Measurements from ENCODE around the gene TUNAR. TPM values are rescaled to one million over a fixed set of nuclear protein-coding genes. Genes with fewer than 3 reads are reported as not detected.

TUNAR gene
- total RNA-seq, 4 donors from 2014 or later, result 0.10 TPM; not detected in 3

DNA sequence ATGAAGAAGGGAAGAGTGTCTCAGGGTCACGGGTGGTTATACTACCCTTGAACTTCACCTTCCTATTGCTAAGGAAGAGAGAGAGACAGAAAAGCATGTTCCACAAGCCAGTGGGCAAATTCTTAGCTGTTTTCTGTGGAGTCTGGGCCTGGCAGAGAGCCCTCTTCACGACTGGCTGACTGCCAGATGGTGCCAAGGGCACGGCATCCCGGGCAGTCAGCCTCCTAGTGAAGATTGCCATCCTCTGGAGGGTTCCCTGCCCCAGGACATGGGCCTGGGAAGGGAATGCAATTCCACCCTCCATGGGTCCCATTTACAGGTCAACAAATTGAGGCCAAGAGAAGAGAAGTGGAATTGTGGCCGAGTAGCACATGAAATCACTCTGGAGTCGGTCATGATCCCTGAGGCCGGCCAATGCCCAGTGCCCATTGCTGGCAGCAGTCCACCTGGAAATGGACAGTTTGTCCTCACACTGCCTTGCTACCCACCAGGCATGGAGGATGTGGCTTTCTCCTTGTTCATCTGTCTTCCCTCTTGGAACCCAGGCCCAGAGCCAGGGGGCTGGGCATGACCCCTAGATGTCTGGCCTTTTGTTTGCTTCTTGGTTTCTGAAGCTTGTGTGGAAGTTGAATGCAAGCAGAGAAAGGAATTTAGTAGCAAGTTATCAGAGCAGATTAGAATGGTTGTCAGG, 9.9 kb downstream of the TUNAR start:
- intact Hi-C loops (cut with DNase I; ENCODE audit: low total_unique reads), result no loop called here
- 59 to 67% methylated on average over 7 of the region's 7 CpGs for WGBS, 2 donors

DNA sequence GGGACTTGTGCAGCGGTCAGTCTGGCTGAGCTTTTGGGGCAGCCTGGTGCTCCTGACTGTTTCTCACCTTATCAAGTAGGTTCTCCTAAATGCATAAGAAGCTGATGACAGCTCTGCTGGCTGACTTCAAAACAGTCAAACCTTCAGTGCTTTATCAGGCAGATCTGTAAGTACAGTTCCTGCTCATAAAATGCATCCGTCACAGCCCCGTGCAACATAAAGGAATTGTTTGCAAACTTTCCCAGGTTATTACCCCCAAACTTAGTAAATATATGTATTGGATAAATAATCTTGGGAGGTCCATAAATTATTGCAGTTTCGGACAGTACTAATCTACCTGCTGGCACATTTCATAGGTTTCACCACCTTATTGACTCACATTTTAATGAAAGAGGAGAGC, 10.7 kb downstream of the TUNAR start:
- 76 to 81% methylated on average over 4 of the region's 4 CpGs for WGBS, 2 donors
- TF ChIP-seq, protein P1, sequence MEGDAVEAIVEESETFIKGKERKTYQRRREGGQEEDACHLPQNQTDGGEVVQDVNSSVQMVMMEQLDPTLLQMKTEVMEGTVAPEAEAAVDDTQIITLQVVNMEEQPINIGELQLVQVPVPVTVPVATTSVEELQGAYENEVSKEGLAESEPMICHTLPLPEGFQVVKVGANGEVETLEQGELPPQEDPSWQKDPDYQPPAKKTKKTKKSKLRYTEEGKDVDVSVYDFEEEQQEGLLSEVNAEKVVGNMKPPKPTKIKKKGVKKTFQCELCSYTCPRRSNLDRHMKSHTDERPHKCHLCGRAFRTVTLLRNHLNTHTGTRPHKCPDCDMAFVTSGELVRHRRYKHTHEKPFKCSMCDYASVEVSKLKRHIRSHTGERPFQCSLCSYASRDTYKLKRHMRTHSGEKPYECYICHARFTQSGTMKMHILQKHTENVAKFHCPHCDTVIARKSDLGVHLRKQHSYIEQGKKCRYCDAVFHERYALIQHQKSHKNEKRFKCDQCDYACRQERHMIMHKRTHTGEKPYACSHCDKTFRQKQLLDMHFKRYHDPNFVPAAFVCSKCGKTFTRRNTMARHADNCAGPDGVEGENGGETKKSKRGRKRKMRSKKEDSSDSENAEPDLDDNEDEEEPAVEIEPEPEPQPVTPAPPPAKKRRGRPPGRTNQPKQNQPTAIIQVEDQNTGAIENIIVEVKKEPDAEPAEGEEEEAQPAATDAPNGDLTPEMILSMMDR (IDR thresholded peaks at IDR 0.05), result no peak
- TF ChIP-seq POLR2A (IDR thresholded peaks at IDR 0.05), result no peak
- no peak overlapping the region for H3K4me3 ChIP-seq (ENCODE audit: low read depth, poor library complexity, severe bottlenecking)
- intact Hi-C loops (cut with DNase I; ENCODE audit: low total_unique reads), result no loop called here
- DNase-seq (ENCODE audit: low spot score in 2 of 2), result no peak

More for the DNA sequence above, 9.9 kb downstream of the TUNAR start:
- TF ChIP-seq, protein P1 (IDR thresholded peaks at IDR 0.05), result no peak
- TF ChIP-seq POLR2A (IDR thresholded peaks at IDR 0.05), result no peak
- no peak for DNase-seq (ENCODE audit: low spot score in 2 of 2)
- no peak overlapping the region for H3K4me3 ChIP-seq (ENCODE audit: low read depth, poor library complexity, severe bottlenecking)

DNA sequence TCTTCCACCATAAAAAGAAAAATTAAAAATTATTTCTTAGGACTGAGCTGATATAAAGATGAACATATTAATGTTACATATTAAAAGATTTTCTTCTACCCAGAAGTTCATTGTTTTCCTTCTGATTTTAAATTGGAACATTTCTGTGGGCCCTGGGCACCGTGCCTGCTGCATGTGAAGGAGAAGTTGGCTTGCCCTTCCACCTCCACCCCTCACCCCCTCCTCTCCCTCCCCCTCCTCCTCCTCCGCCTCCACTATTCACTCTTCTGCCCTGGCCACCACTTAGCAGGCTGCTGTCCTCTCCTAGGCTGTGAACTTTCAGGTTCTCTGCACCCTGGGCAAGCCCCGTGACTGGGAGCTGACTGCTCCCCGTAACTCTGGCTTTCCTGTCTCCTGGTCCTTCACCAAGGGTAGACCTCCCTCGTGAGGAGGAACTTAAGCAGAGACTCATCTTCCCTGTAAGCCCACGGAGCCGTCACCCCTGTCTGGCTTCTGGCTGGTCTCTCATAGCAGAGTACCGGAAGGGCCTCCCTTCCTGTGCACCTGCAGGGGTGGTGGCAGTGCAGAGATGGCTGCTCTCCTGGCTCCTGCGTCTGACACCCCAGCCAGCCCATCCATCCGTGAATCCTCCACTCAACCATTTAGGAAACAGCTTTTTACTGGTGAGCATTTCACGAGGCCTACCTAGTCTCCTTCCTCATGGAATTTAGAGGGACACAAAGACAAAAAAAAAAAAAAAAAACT, 12.8 kb downstream of the TUNAR start:
- H3K4me3 ChIP-seq (ENCODE audit: low read depth, poor library complexity, severe bottlenecking), result no peak overlapping the region
- DNase-seq (ENCODE audit: low spot score in 2 of 2), result no peak
- intact Hi-C loops (cut with DNase I; ENCODE audit: low total_unique reads), result no loop called here
- TF ChIP-seq, protein P1 (IDR thresholded peaks at IDR 0.05), result no peak
- no peak for TF ChIP-seq POLR2A (IDR thresholded peaks at IDR 0.05)
- WGBS, 2 donors, result 64 to 67% methylated on average over 11 of the region's 11 CpGs

DNA sequence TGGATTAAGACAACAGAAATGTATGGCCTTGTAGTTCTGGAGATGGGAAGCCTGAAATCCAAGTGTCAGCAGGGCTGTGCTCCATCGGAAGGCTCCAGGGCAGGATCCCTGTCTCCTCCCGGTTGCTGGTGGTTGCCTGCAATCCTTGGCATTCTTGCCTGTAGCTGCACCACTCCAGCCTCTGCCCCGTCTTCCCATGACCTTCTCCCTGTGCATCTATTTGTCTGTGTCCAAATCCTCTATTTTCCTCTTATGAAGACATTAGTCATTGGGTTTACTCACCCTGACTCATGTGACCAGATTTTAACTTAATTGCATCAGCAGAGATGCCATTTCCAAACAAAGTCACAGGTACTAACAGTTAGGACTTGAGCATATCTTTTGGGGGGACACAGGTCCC, 15.1 kb downstream of the TUNAR start:
- DNase-seq (ENCODE audit: low spot score in 2 of 2), result no peak
- TF ChIP-seq, protein P1 (IDR thresholded peaks at IDR 0.05), result no peak
- TF ChIP-seq POLR2A (IDR thresholded peaks at IDR 0.05), result no peak
- H3K4me3 ChIP-seq (ENCODE audit: low read depth, poor library complexity, severe bottlenecking), result no peak overlapping the region
- 51 to 63% methylated on average over 3 of the region's 3 CpGs for WGBS, 2 donors
- intact Hi-C loops (cut with DNase I; ENCODE audit: low total_unique reads), result no loop called here

DNA sequence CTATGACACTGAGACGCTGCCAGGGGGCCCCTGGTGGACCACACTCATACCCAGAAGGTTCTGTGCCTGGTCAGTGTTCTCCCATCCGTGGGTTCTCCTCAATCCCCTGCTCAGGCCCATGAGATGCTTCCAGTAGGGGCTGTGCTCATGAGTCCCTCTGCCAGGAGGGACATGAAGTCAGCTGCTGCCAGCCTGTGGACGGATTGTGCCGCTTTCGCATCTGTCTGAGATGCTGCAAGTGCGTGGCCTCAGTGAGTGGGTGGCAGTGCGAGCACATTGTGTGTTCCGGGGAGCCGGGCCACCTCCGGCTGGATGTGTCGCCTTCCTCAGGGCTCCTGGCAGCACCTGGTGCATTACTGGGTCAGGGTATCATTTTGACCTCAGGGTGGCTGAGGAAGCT, 15.5 kb downstream of the TUNAR start:
- TF ChIP-seq POLR2A (IDR thresholded peaks at IDR 0.05), result no peak
- TF ChIP-seq, protein P1 (IDR thresholded peaks at IDR 0.05), result no peak
- H3K4me3 ChIP-seq (ENCODE audit: low read depth, poor library complexity, severe bottlenecking), result no peak overlapping the region
- WGBS, 2 donors, result 80 to 81% methylated on average over 5 to 7 of the region's 11 CpGs
- DNase-seq (ENCODE audit: low spot score in 2 of 2), result no peak
- intact Hi-C loops (cut with DNase I; ENCODE audit: low total_unique reads), result no loop called here
